Measurements from ENCODE around the gene GGCT. TPM values are rescaled to one million over a fixed set of nuclear protein-coding genes. Genes with fewer than 3 reads are reported as not detected.
"Not testable (repeated sequence)": the region's sequence is repeated elsewhere in the genome, so short reads cannot be mapped to it uniquely, and the experiment has no call there.

GGCT gene
- total RNA-seq, 5 donors from 2014 or later (not counting 1 experiment from before 2014, with no cell fraction given) = 7.4 to 14.1 (median 12.5) TPM

- DNase-seq (no peak), ATAC-seq (replicated peaks in 1 of 4) (no peak)
- H3K27me3 ChIP-seq (replicated peaks in 1 of 2; ENCODE audit: control insufficient read depth in 2 of 2, extremely low read depth in 1 of 2, insufficient read depth in 2 of 2, low read length in 1 of 2) = no peaks in the 10 kb centered on the region
- Mint-ChIP-seq H3K27ac (no peak overlapping the region), H3K27me3 (no peaks in the 10 kb centered on the region), H3K4me3 (no peak overlapping the region), H3K4me1 (no peaks in the 10 kb centered on the region), H3K9me3 (no peaks in the 10 kb centered on the region), H3K36me3 (peaks cover 56% of the 10 kb centered on the region)
- ChIA-PET CTCF (interaction anchor here (0.6 to 1.4 kb wide), 6 partner anchors 13 to 193 kb away, joined by 3 to 6 read pairs (median 3); no protein-coding TSS in a partner anchor), POLR2A (no interaction called here)
- no peaks in the 10 kb centered on the region for H3K9me3 ChIP-seq
- peaks cover 4 to 19% of the 10 kb centered on the region in 2 donors for H3K36me3 ChIP-seq (ENCODE audit: control insufficient read depth in 2 of 2, extremely low read depth in 1 of 2, insufficient read depth in 1 of 2, low read length in 1 of 2)
- no peaks in the 10 kb centered on the region for H3K4me1 ChIP-seq (ENCODE audit: control insufficient read depth in 1 of 2, extremely low read depth in 1 of 2, insufficient read depth in 2 of 2, low read length in 2 of 2)
- H3K4me3 ChIP-seq (ENCODE audit: control insufficient read depth in 1 of 2, extremely low read depth in 1 of 2, low read length in 1 of 2) = no peak overlapping the region
- 92% methylated on average over 2 of the region's 4 CpGs for WGBS (ENCODE audit: insufficient coverage)
- no peak overlapping the region for H3K27ac ChIP-seq (ENCODE audit: low read length)
Measured at GRCh38 chr7:30546596-30546995, 42.0 kb upstream of the GGCT start.

- Mint-ChIP-seq H3K4me3 (no peak overlapping the region), H3K27me3 (no peaks in the 10 kb centered on the region), H3K27ac (no peak overlapping the region), H3K4me1 (no peaks in the 10 kb centered on the region), H3K36me3 (peaks cover 58% of the 10 kb centered on the region), H3K9me3 (no peaks in the 10 kb centered on the region)
- 89% methylated on average over 3 of the region's 5 CpGs for WGBS (ENCODE audit: insufficient coverage)
- H3K4me3 ChIP-seq (ENCODE audit: control insufficient read depth in 1 of 2, extremely low read depth in 1 of 2, low read length in 1 of 2) = no peak overlapping the region
- peaks cover 4 to 19% of the 10 kb centered on the region in 2 donors for H3K36me3 ChIP-seq (ENCODE audit: control insufficient read depth in 2 of 2, extremely low read depth in 1 of 2, insufficient read depth in 1 of 2, low read length in 1 of 2)
- POLR2A ChIA-PET = no interaction called here
- ATAC-seq (replicated peaks in 1 of 4) = no peak
- CTCF ChIA-PET = interaction anchor here (0.5 to 1.3 kb wide), 5 partner anchors 12 to 578 kb away, joined by 3 read pairs; no protein-coding TSS in a partner anchor
- DNase-seq = no peak
- H3K27ac ChIP-seq (ENCODE audit: low read length) = no peak overlapping the region
- H3K9me3 ChIP-seq = no peaks in the 10 kb centered on the region
- no peaks in the 10 kb centered on the region for H3K4me1 ChIP-seq (ENCODE audit: control insufficient read depth in 1 of 2, extremely low read depth in 1 of 2, insufficient read depth in 2 of 2, low read length in 2 of 2)
- no peaks in the 10 kb centered on the region for H3K27me3 ChIP-seq (replicated peaks in 1 of 2; ENCODE audit: control insufficient read depth in 2 of 2, extremely low read depth in 1 of 2, insufficient read depth in 2 of 2, low read length in 1 of 2)
Measured at GRCh38 chr7:30545791-30546555, 41.3 kb upstream of the GGCT start.

- Mint-ChIP-seq H3K27me3 (no peaks in the 10 kb centered on the region), H3K36me3 (peaks cover 65% of the 10 kb centered on the region), H3K9me3 (no peaks in the 10 kb centered on the region), H3K27ac (no peak overlapping the region), H3K4me3 (no peak overlapping the region), H3K4me1 (peaks cover 0 to 6% (median 0%) of the 10 kb centered on the region in 3 donors)
- Histone ChIP-seq H3K9me3 (no peaks in the 10 kb centered on the region), H3K4me3 (ENCODE audit: control insufficient read depth in 1 of 2, extremely low read depth in 1 of 2, low read length in 1 of 2) (no peak overlapping the region), H3K36me3 (ENCODE audit: control insufficient read depth in 2 of 2, extremely low read depth in 1 of 2, insufficient read depth in 1 of 2, low read length in 1 of 2) (peaks cover 4 to 14% of the 10 kb centered on the region in 2 donors), H3K27ac (ENCODE audit: low read length) (no peak overlapping the region), H3K4me1 (ENCODE audit: control insufficient read depth in 1 of 2, extremely low read depth in 1 of 2, insufficient read depth in 2 of 2, low read length in 2 of 2) (no peaks in the 10 kb centered on the region), H3K27me3 (replicated peaks in 1 of 2; ENCODE audit: control insufficient read depth in 2 of 2, extremely low read depth in 1 of 2, insufficient read depth in 2 of 2, low read length in 1 of 2) (no peaks in the 10 kb centered on the region)
- DNase-seq (no peak), ATAC-seq (replicated peaks in 1 of 4) (no peak)
- ChIA-PET CTCF (no interaction called here), POLR2A (no interaction called here)
- WGBS (ENCODE audit: insufficient coverage) = 78% methylated on average over 3 of the region's 6 CpGs
Measured at GRCh38 chr7:30543813-30544525, 39.3 kb upstream of the GGCT start.

- peaks cover 4 to 14% of the 10 kb centered on the region in 2 donors for H3K36me3 ChIP-seq (ENCODE audit: control insufficient read depth in 2 of 2, extremely low read depth in 1 of 2, insufficient read depth in 1 of 2, low read length in 1 of 2)
- H3K4me3 ChIP-seq (ENCODE audit: control insufficient read depth in 1 of 2, extremely low read depth in 1 of 2, low read length in 1 of 2); POLR2A ChIA-PET; DNase-seq; H3K4me1 Mint-ChIP-seq; H3K27me3 ChIP-seq (replicated peaks in 1 of 2; ENCODE audit: control insufficient read depth in 2 of 2, extremely low read depth in 1 of 2, insufficient read depth in 2 of 2, low read length in 1 of 2); H3K9me3 Mint-ChIP-seq; H3K27ac ChIP-seq (ENCODE audit: low read length); CTCF ChIA-PET; H3K4me1 ChIP-seq (ENCODE audit: control insufficient read depth in 1 of 2, extremely low read depth in 1 of 2, insufficient read depth in 2 of 2, low read length in 2 of 2); H3K27ac Mint-ChIP-seq; H3K4me3 Mint-ChIP-seq; H3K9me3 ChIP-seq; ATAC-seq (replicated peaks in 1 of 4); H3K27me3 Mint-ChIP-seq: not testable (repeated sequence)
- WGBS (ENCODE audit: insufficient coverage) = 100% methylated on average over 1 of the region's 4 CpGs
- peaks cover 68% of the 10 kb centered on the region for H3K36me3 Mint-ChIP-seq
Measured at GRCh38 chr7:30543115-30543514, 38.5 kb upstream of the GGCT start.

- ATAC-seq (replicated peaks in 1 of 4) (no peak), DNase-seq (no peak)
- no peaks in the 10 kb centered on the region for H3K27me3 Mint-ChIP-seq
- H3K4me3 Mint-ChIP-seq = no peak overlapping the region
- H3K4me1 ChIP-seq (ENCODE audit: control insufficient read depth in 1 of 2, extremely low read depth in 1 of 2, insufficient read depth in 2 of 2, low read length in 2 of 2) = no peaks in the 10 kb centered on the region
- H3K4me1 Mint-ChIP-seq = no peaks in the 10 kb centered on the region
- 80% methylated on average over 1 of the region's 5 CpGs for WGBS (ENCODE audit: insufficient coverage)
- POLR2A ChIA-PET = interaction anchor here in 1 of 2 donors (0.6 kb wide), 1 partner anchor 232 kb away, joined by 3 read pairs; no protein-coding TSS in a partner anchor
- no peak overlapping the region for H3K4me3 ChIP-seq (ENCODE audit: control insufficient read depth in 1 of 2, extremely low read depth in 1 of 2, low read length in 1 of 2)
- no peaks in the 10 kb centered on the region for H3K27me3 ChIP-seq (replicated peaks in 1 of 2; ENCODE audit: control insufficient read depth in 2 of 2, extremely low read depth in 1 of 2, insufficient read depth in 2 of 2, low read length in 1 of 2)
- H3K9me3 ChIP-seq = no peaks in the 10 kb centered on the region
- H3K9me3 Mint-ChIP-seq = no peaks in the 10 kb centered on the region
- H3K27ac Mint-ChIP-seq = no peak overlapping the region
- H3K36me3 ChIP-seq (ENCODE audit: control insufficient read depth in 2 of 2, extremely low read depth in 1 of 2, insufficient read depth in 1 of 2, low read length in 1 of 2) = peaks cover 0 to 9% of the 10 kb centered on the region in 2 donors
- H3K36me3 Mint-ChIP-seq = peaks cover 31% of the 10 kb centered on the region
- H3K27ac ChIP-seq (ENCODE audit: low read length) = no peak overlapping the region
- CTCF ChIA-PET = interaction anchor here in 1 of 2 donors (0.7 kb wide), 1 partner anchor 12 kb away, joined by 3 read pairs; no protein-coding TSS in a partner anchor
Measured at GRCh38 chr7:30533886-30534285, 29.3 kb upstream of the GGCT start.

GRCh38 chr7:30531286-30531685, 26.7 kb upstream of the GGCT start:
- no peaks in the 10 kb centered on the region for H3K27me3 ChIP-seq (replicated peaks in 1 of 2; ENCODE audit: control insufficient read depth in 2 of 2, extremely low read depth in 1 of 2, insufficient read depth in 2 of 2, low read length in 1 of 2)
- no peak for ATAC-seq (replicated peaks in 1 of 4)
- Mint-ChIP-seq H3K4me1 (no peaks in the 10 kb centered on the region), H3K27me3 (no peaks in the 10 kb centered on the region), H3K9me3 (no peaks in the 10 kb centered on the region), H3K27ac (no peak overlapping the region), H3K4me3 (no peak overlapping the region), H3K36me3 (peaks cover 26% of the 10 kb centered on the region)
- no peaks in the 10 kb centered on the region for H3K36me3 ChIP-seq (ENCODE audit: control insufficient read depth in 2 of 2, extremely low read depth in 1 of 2, insufficient read depth in 1 of 2, low read length in 1 of 2)
- H3K27ac ChIP-seq (ENCODE audit: low read length) = no peak overlapping the region
- H3K9me3 ChIP-seq = no peaks in the 10 kb centered on the region
- 100% methylated on average over 2 of the region's 3 CpGs for WGBS (ENCODE audit: insufficient coverage)
- H3K4me3 ChIP-seq (ENCODE audit: control insufficient read depth in 1 of 2, extremely low read depth in 1 of 2, low read length in 1 of 2) = no peak overlapping the region
- H3K4me1 ChIP-seq (ENCODE audit: control insufficient read depth in 1 of 2, extremely low read depth in 1 of 2, insufficient read depth in 2 of 2, low read length in 2 of 2) = no peaks in the 10 kb centered on the region
- no peak for DNase-seq
- ChIA-PET CTCF (interaction anchor here in 1 of 2 donors (0.7 kb wide), 1 partner anchor 43 kb away, joined by 4 read pairs; no protein-coding TSS in a partner anchor), POLR2A (no interaction called here)
